HG03558 (cell line): ENCODE measurements around the gene NDUFA12.

Experiments used
- ATAC-seq: cut with Tn5 transposase; IDR thresholded peaks from one replicate; pipeline ENCODE4 v1.9.1; 2021; ENCODE audit warnings: moderate number of reproducible peaks; ENCODE audit not compliant: unreplicated experiment; ENCODE audit errors: extremely low read depth

NDUFA12 gene

DNA sequence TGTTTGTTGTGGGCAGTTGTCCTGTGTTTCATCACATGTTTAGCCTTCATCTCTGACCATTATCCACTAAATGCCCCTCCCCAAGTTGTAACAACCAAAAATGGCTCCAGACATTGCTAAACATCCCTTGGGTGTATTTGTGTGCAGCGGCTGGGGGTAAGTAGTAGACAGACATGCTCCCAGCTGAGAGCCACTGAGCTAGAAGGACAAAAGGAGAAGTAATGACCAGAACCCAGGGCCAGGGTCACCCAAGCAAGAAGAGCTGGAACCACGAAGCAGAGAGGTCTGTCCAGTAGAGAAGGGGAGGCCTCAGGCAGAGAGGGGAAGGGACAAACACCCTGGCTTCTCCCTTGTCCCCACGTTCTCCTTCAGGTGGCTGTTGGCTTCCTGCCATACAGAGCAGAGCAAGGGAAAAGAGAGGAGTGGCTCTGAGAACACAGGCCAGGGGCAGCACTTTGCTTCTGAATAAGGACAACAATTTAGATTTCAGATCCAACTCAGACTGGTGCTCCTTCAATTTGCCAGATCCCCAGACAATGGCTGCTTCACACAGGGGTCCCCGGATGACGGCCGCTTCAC, 55.2 kb downstream of the NDUFA12 start:
- no peak for ATAC-seq

DNA sequence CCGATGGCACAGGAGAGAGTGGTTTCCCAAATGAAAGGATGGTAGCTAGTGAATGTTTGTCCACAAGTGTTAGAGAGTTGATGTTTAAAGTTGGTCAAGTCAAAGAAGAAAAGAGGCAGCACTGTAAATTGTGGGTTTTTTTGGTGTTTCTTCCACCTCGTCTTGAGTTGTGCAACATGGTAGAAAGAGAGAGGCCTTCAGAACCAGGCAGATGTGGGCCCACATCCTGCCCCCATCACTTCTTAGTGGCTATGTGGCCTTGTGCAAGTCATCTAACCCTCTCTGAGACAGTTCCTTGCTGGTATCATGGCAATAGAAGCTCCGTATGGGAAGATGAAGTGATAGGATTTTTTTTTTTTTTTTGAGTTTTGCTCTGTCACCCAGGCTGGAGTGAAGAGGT, 60.8 kb downstream of the NDUFA12 start:
- no peak for ATAC-seq

DNA sequence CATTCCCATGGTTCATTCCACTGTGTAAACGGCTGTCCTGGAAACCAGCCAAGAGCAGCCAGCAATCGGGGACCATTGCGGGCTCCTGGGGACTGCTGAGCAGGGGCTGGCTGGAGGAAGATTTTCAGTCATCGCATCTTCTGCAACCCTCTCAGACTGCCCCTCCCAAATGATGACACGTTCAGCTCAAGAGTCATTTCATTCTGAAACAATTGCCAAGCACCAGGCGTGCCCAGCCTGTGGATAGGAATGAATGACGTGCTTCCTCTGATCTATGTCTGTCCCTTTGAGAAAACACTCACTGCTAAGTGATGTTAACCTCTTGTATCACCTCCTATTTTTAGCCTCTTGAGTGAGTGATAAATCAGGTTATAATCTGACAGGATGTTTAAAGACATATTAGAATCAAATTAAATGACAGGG, 62.0 kb downstream of the NDUFA12 start:
- no peak for ATAC-seq

DNA sequence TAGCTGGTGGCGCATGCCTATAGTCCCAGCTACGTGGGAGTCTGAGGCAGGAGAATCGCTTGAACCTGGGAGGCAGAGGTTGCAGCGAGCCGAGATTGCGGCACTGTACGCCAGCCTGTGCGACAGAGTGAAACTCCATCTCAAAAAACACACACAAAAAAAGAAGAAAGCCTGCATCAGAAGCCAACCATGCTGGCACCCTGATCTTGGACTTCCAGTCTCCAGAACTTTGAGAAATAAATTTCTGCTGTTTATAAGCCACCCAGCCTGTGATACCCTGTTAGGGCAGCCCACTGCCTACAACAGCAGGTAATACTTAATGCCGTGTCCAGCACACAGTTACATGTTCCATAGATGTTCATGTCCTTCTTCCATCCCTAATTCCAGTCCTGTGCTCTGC, 62.7 kb downstream of the NDUFA12 start:
- ATAC-seq, result no peak

DNA sequence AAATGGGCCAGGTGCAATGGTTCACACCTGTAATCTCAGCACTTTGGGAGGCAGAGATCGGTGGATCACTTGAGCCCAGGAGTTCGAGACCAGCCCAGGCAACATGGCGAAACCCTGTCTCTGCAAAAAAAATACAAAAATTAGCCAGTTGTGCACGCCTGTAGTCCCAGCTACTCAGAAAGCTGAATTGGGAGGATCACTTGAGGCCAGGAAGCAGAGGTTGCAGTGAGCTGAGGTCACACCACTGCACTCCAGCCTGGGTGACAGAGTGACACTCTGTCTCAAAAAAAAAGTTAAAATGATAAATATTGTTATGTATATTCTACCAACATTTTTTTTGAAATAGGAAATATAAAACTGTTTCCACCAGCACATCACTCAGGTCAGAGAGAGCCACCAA, 64.9 kb downstream of the NDUFA12 start:
- no peak for ATAC-seq

DNA sequence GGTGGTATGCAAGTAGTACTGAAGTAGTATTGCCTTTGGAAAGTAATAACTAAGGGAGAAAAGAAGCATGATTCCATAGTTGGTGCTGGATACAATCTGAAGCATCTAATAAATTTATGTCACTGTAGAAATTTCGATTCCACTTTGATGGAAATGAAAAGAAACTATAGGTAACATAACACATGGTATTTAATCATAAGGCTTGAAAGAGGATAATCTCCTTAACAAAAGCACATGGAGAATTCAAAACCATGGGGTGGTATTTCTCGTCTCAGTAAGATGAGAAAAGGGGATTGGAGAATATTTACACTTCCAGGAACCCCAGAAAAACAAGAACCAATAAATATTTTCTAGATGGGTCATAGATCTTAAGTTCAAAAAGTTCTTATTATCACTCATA, 72.7 kb downstream of the NDUFA12 start:
- no peak for ATAC-seq

DNA sequence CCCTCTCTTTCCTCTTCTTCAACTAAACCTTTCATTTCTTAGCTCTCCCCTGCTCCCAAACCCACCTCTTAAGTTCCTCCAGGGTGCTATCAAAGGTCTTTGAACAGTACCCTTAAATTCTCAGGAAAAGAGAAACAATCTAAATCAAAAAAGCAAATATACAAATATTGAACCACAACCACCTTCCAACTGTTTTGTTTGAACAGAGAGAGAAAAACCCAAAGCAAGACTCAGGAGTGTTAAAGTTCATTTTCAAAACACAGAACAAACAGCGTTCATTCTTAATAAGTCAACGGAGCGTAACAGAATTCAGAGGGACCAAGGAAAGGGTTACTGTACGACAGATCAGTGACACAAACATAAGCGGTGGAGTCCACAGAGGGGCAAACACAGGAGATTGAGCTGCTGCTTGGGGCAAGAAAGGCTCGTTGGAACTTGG, 73.3 kb downstream of the NDUFA12 start:
- no peak for ATAC-seq

DNA sequence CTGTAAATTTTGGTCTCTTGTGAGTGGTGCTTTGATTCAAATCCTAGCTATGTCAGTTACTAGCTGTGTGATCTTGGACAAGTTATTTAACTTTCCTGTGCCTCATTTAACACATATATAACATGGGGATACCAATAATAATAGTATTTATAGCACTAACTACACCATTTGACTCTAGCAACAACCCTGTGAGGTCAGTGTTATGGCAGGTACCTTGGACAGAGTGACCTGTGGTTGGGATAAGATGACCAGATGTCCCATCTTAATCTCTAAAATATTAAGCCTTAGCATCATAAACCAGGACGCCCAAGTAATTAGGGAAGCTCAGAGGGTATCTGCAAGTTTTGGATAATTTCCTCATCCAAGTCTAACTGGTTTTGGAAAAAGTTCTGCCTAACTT, 73.7 kb downstream of the NDUFA12 start:
- no peak for ATAC-seq

DNA sequence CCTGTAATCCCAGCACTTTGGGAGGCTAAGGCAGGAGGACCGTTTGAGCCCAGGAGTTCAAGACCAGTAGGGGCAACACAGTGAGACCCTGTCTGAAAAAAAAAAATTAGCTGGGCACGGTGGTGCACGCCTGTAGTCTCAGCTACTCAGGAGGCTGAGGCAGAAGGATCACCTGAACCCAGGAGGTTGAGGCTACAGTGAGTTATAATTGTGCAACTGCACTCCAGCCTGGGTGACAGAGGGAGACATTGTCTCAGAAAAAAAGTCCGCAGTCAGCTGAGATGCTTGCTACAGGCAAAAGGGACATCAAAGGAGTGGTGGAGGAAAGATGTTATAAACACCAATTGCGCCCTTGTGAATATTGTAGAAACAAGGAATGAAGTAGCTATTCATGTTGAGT, 77.8 kb downstream of the NDUFA12 start:
- ATAC-seq, result no peak

DNA sequence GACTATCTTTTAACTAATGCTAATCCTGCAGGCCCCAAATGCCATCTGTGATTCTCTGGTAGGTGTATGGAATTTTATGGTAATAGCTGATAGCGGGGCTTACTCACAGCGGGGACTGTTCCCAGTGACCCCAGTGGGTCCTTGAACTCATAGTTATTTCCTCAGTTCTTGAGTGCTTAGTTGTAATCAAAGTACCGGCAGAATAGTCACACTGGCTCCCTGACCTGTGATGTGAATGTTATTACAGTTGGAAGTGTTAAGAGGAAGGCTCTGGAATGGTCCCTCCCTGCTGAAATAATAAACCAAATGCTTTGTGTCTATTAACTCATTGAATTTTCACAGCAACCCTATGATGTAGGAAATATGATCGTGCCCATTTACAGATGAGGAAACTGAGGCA, 78.3 kb downstream of the NDUFA12 start:
- ATAC-seq, result no peak

DNA sequence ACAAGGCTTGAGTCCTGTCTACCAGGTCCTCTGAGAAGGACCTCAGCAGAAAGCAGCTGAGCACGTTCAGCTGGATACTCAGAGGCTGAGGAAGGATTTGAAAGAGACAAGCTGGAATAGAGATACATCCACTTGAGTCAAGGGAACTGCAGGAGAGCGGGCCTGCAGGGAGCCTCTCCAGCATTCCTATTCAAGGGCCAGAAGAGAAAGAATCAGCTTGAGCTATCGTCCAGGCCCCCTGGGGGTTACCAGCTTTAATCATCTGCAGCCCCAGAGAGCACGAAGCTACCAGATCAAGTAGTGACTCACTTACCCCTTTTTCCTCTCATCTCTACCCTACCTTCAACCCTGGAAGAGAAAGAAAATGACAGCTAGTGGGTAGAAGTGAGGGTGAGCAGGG, 80.9 kb downstream of the NDUFA12 start:
- ATAC-seq, result no peak
